Regular cardiac myocyte (primary cell): ENCODE data around the gene ULBP3. TPM values are rescaled to one million over a fixed set of nuclear protein-coding genes. Genes with fewer than 3 reads are reported as not detected.

Source experiments
- total RNA-seq: library from RNA; depleted of rRNA; stranded (reverse); fragments of >200 nt; gene quantifications from 2 replicates; pipeline ENCODE4 v1.2.3, GENCODE V29; 2014

The ULBP3 gene
- 7.3 and 16.7 TPM in 2 replicates for total RNA-seq

DNA sequence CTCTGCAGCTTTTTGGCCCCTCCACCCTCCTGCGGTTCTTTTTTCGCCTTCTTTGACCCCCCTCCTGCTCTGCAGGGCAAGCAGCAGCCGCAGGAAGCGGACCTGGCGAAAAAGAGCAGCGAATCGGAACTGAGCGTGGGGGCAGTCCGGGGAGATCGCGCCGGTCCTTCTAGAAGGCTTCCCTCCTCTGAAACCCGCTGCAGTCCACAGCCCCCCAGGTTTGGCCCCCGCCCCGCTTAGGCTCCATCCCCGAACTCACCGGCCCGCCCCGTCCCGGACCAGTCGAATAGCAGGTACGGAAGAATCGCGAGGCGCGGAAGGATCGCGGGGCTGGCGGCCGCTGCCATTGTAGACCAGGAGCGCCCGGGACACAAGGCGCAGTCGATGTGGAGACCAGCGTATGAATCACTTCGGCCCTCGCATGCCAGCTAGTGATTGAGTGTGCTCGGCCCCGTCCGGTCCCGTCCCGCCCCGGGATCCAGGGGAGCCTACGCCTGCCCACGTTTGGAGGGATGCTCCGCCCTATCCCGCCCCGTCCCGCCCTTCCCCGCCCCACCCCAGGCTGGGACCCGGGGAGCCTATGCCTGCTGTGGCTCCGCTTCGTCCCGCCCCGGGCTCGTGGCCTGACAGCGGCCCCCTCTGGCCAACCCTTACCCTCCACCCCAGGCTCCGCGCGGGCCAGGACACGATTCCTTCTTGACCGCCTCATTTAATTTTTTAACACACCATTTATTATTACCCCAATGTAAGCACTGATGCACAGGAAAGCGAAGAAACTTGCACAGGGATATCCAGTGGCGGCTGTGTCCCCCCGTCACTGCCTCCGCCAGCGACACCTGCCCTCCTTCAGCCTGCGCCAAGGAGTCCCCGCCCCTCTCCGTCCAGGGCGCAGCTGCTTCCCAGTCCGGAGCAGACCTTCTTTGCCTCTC is at the start of gene ULBP3:
Gene ULBP3, minus strand, starts transcription at position 402 of the 929 bp plus-strand sequence. Its CDS starts 55 bp downstream, at position 347.

DNA sequence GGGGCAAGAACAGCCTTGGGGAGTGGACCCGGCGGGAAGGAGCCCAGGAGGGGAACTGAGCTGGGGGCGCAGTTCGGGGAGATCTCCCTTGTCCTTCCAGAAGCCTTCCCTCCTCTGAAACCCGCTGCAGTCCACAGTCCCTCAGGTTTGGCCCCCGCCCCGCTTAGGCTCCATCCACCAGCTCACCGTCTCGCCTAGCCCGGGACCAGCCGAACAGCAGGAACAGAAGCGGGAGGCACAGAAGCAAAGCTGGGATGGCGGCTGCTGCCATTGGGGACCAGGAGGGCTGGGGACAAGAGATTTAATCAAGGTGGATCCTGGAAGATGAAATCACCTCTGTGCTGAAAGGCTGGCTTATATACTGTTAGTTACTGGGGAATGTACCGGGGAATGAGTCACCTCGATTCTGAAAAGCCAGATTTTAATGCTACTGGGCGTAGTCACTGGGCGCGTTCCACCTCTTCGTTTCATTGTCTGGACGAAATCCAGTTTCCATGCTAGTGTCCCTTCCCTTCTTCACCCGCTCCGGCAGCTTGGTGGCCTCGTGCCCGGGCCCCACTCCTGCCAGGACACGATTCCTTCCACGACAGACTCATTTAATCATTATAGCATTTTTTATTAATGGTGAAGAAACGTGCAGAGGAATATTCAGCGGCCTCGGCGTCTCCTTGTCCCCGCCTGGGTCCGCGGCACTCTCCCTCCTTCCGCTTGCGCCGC is 43.6 kb downstream of the ULBP3 start, which contains the start of gene RAET1L:
Gene RAET1L, minus strand, starts transcription at position 332 of the 717 bp plus-strand sequence. Its CDS starts 61 bp downstream, at position 271.

Other genes with a start within 250 kb of the ULBP3 start
- 47.0 and 69.1 TPM in 2 replicates for gene LRP11, start 204.8 kb downstream of the ULBP3 start, total RNA-seq
- gene RAET1E, start 171.0 kb downstream of the ULBP3 start, total RNA-seq: 0.19 TPM in 1 of 2 replicates, not detected in the other
- gene RAET1G, start 146.0 kb downstream of the ULBP3 start, total RNA-seq: 0.77 TPM in 1 of 2 replicates, not detected in the other
- gene ULBP2, start 127.1 kb downstream of the ULBP3 start, total RNA-seq: 8.7 and 12.5 TPM in 2 replicates
- gene ULBP1, start 105.2 kb downstream of the ULBP3 start, total RNA-seq: under 0.01 TPM in 2 replicates
- gene RAET1L, start 43.6 kb downstream of the ULBP3 start, total RNA-seq: not detected in 2 replicates
- gene PPP1R14C, start 73.9 kb upstream of the ULBP3 start, total RNA-seq: 0.38 and 2.5 TPM in 2 replicates